GM10847 (cell line): ENCODE results near the gene ATG9A.

Experiments used
- POLR2A ChIP-seq: IDR thresholded peaks from 2 replicates; pipeline ENCODE4 v1.6.1; 2011; ENCODE audit not compliant: insufficient read length; ENCODE audit errors: extremely low read depth

Gene ATG9A

GRCh38 chr2:219180961-219181360 lies 48.5 kb downstream of the ATG9A start:
- no peak for TF ChIP-seq POLR2A

- TF ChIP-seq POLR2A, result no peak
Measured at GRCh38 chr2:219179601-219180465, 49.6 kb downstream of the ATG9A start.

- TF ChIP-seq POLR2A, result no peak
Measured at GRCh38 chr2:219178377-219179175, 50.9 kb downstream of the ATG9A start.

GRCh38 chr2:219177552-219178376 lies 51.7 kb downstream of the ATG9A start, which contains the start of gene RETREG2:
Gene RETREG2, plus strand, starts transcription at chr2:219178275. Its CDS starts 78 bp downstream, at chr2:219178353.
- peak; percentile 68 for TF ChIP-seq POLR2A

GRCh38 chr2:219176818-219177551 lies 52.5 kb downstream of the ATG9A start, which contains the start of gene CNPPD1:
Gene CNPPD1, minus strand, starts transcription at chr2:219176925. Its CDS starts 97 bp downstream, at chr2:219176828.
- peak; percentile 94 for TF ChIP-seq POLR2A

GRCh38 chr2:219175928-219176817 lies 53.3 kb downstream of the ATG9A start:
- no peak for TF ChIP-seq POLR2A

GRCh38 chr2:219175486-219175885 lies 54.0 kb downstream of the ATG9A start:
- no peak for TF ChIP-seq POLR2A

GRCh38 chr2:219174801-219175200 lies 54.6 kb downstream of the ATG9A start:
- TF ChIP-seq POLR2A, result no peak

- TF ChIP-seq POLR2A, result no peak
Measured at GRCh38 chr2:219174146-219174545, 55.3 kb downstream of the ATG9A start.

GRCh38 chr2:219173176-219173575 lies 56.3 kb downstream of the ATG9A start:
- TF ChIP-seq POLR2A, result no peak

- no peak for TF ChIP-seq POLR2A
Measured at GRCh38 chr2:219172231-219173154, 56.9 kb downstream of the ATG9A start.

GRCh38 chr2:219171231-219171651 lies 58.2 kb downstream of the ATG9A start:
- TF ChIP-seq POLR2A, result no peak
